BLaER1 (cell line): Measurements from ENCODE around the gene NPDC1.

Experiments used
- H3K27ac ChIP-seq: shearing (Covaris generic); formaldehyde crosslinking; 2 replicates; pipeline ENCODE4 v1.8.1; 2022
- H3K27me3 ChIP-seq: shearing (Covaris generic); formaldehyde crosslinking; 2 replicates; pipeline ENCODE4 v1.8.1; 2022
- H3K36me3 ChIP-seq: shearing (Covaris generic); formaldehyde crosslinking; 2 replicates; pipeline ENCODE4 v1.8.1; 2022
- H3K4me1 ChIP-seq: shearing (Covaris generic); formaldehyde crosslinking; 2 replicates; pipeline ENCODE4 v1.8.1; 2022
- H3K4me2 ChIP-seq: shearing (Covaris generic); formaldehyde crosslinking; 2 replicates; pipeline ENCODE4 v1.8.1; 2022
- H3K4me3 ChIP-seq: shearing (Covaris generic); formaldehyde crosslinking; 2 replicates; pipeline ENCODE4 v1.8.1; 2022
- H3K9ac ChIP-seq: shearing (Covaris generic); formaldehyde crosslinking; 2 replicates; pipeline ENCODE4 v1.8.1; 2022
- H3K9me3 ChIP-seq: shearing (Covaris generic); formaldehyde crosslinking; 2 replicates; pipeline ENCODE4 v1.8.1; 2022
- H4K20me1 ChIP-seq: shearing (Covaris generic); formaldehyde crosslinking; 2 replicates; pipeline ENCODE4 v1.8.1; 2022
- Cebpa-rat ChIP-seq: shearing (Covaris generic); IDR thresholded peaks from 2 replicates; pipeline ENCODE4 v1.8.1; 2022

The NPDC1 gene

DNA sequence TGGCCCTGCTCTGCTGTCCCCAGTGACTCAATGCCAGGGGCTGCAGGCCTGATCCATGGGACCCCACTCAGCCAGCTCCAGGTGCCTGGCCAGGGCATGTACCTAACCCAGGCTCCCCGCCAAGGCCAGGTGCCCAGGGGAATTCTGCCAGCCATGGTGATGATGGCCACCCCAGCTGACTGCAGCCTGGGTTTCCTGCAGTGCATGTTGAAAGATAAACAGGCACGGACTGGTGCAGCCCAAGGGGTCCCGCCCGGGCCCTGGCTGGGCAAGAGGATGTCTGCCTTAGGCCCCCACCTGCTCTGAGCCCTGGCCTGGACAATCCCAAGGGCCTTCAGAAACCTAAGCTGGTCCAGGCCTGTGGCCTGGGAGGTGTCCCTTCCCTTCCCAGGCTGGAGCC is 19.1 kb downstream of the NPDC1 start:
- H3K36me3 ChIP-seq, result peaks cover 12% of the 10 kb centered on the region; the same call in 1 of the 2 replicates
- H4K20me1 ChIP-seq, result peaks cover 41% of the 10 kb centered on the region
- peaks cover 71% of the 10 kb centered on the region for H3K4me1 ChIP-seq
- H3K27me3 ChIP-seq, result no peaks in the 10 kb centered on the region
- peak overlapping the region; percentile 94 for H3K27ac ChIP-seq
- no peak for TF ChIP-seq Cebpa-rat
- peak overlapping the region; percentile 74 for H3K4me3 ChIP-seq
- H3K9me3 ChIP-seq, result no peaks in the 10 kb centered on the region
- peak overlapping the region; percentile 80 for H3K9ac ChIP-seq
- H3K4me2 ChIP-seq, result peak overlapping the region; percentile 94

DNA sequence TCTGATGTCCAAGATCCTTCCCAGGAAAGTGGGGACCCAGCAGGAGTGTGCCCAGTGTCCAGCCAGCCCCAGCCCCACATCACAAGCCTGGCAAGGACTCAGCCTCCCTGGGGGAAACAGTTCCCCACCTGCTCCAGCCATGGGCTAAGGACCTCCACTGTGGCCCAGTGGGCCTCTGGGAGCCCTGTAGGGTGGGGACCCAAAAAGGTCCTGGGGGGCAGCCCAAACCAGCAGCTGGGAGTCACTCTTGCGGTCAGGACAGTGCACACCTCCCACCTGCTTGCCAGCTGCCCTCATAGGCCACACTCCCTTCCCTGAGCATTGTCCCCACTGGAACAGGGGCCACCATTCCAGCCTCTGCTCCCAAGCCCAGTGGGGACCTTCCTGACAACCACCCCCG is 19.6 kb downstream of the NPDC1 start:
- peak overlapping the region; percentile 94 for H3K4me2 ChIP-seq
- H4K20me1 ChIP-seq, result peaks cover 44% of the 10 kb centered on the region
- H3K27ac ChIP-seq, result no peak overlapping the region; the same call in 1 of the 2 replicates
- no peaks in the 10 kb centered on the region for H3K27me3 ChIP-seq
- peak overlapping the region; percentile 5; the same call in 1 of the 2 replicates for H3K4me3 ChIP-seq
- H3K9ac ChIP-seq, result 0 out of 2 replicates have a peak overlapping the region, but pooled peaks have one; percentile 28
- no peak for TF ChIP-seq Cebpa-rat
- no peaks in the 10 kb centered on the region for H3K9me3 ChIP-seq
- H3K36me3 ChIP-seq, result peaks cover 16% of the 10 kb centered on the region; the same call in 1 of the 2 replicates
- H3K4me1 ChIP-seq, result peaks cover 66% of the 10 kb centered on the region

DNA sequence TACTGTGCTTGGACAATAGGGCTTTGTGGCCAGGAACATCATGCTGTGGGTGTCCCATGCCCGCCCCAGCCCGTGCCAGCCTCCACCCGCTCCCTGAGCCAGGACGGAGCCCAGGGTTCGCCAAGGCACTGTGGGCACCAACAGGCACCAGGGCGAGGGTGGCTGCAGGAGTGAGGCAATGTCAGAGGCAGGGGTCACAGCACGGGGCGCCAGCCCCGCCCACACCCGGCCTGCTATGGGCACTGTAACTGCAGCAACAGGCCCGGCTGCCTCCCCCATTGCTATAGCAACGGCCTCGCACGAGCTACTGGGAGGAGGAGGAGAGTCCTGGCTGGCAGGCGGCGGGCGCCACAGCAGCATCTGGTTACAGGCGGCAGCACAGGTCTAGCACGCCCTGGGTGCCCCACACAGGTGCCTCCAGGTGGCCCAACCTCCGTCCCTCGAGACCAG is 20.4 kb downstream of the NPDC1 start:
- Histone ChIP-seq H3K27me3 (no peaks in the 10 kb centered on the region), H3K36me3 (peaks cover 24% of the 10 kb centered on the region), H3K4me1 (peaks cover 58% of the 10 kb centered on the region), H3K4me3 (no peak overlapping the region), H3K9ac (no peak overlapping the region), H3K4me2 (peak overlapping the region; percentile 94), H4K20me1 (peaks cover 48% of the 10 kb centered on the region), H3K27ac (no peak overlapping the region), H3K9me3 (no peaks in the 10 kb centered on the region)
- TF ChIP-seq Cebpa-rat, result no peak

DNA sequence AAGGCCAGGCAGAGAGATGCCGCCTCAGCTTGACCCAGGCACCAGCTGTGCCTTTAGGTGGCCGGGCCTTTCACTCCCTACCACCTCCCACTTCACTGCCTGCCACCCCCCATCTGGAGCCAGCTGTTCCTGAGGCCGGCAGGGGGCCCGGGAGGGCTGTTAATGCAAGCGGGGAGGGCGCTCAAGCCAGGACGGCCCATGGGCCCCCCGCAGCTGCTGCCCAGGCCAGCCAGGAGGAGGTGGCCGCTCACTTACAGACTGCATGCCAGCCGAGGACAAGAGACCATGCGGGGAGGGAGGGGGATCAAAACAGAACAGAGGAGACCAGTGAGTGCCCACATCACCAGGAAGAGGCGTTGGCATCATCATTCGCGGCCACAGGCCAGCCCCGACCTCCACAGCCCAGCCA is 22.4 kb downstream of the NPDC1 start:
- peaks cover 52% of the 10 kb centered on the region for H3K4me1 ChIP-seq
- H3K4me3 ChIP-seq, result no peak overlapping the region
- H3K27ac ChIP-seq, result no peak overlapping the region; the same call in 1 of the 2 replicates
- H3K9ac ChIP-seq, result no peak overlapping the region
- H4K20me1 ChIP-seq, result peaks cover 48% of the 10 kb centered on the region
- H3K9me3 ChIP-seq, result no peaks in the 10 kb centered on the region
- H3K27me3 ChIP-seq, result no peaks in the 10 kb centered on the region
- TF ChIP-seq Cebpa-rat, result no peak
- H3K4me2 ChIP-seq, result no peak overlapping the region
- H3K36me3 ChIP-seq, result peaks cover 41% of the 10 kb centered on the region

DNA sequence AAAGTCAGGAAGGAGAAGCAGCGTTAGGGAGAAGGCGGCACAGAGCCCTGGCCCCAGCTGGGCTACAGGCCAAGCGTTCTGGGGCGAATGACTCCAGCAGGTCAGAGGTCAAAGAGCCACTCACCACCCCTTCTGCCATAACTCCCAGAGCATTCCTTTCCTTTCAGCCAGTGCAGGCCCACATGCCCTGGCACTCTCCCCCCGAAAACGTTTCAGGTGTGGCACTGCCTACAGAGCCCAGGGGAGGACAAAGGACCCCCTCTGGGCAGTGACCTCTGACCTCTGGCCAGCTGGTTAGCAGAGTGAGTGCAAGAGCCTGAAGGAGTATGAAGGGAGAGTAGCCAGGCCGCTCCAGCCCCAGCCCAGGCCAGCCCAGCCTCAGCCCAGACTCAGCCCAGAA is 22.8 kb downstream of the NPDC1 start:
- TF ChIP-seq Cebpa-rat, result no peak
- peaks cover 48% of the 10 kb centered on the region for H4K20me1 ChIP-seq
- H3K9ac ChIP-seq, result no peak overlapping the region
- H3K4me3 ChIP-seq, result no peak overlapping the region
- H3K4me1 ChIP-seq, result peaks cover 49% of the 10 kb centered on the region
- H3K4me2 ChIP-seq, result no peak overlapping the region
- no peaks in the 10 kb centered on the region for H3K27me3 ChIP-seq
- H3K9me3 ChIP-seq, result no peaks in the 10 kb centered on the region
- peaks cover 41% of the 10 kb centered on the region for H3K36me3 ChIP-seq
- H3K27ac ChIP-seq, result no peak overlapping the region; the same call in 1 of the 2 replicates

DNA sequence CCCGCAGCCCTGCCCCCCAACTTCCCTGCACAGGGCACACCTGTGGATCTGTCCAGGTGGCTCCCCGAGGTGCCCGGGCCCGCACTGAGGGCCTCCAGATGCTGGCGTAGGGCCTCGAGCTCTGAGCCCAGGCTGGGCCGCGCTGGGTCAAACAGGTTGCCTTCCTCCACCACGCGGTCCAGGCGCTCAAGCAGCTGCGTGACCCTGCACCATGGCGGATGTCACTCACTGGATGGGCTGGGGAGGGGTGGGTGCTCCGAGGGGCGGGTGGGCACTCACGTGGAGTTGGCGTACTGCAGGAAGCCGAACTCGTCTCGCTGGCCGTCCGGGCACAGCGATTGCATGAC is 23.3 kb downstream of the NPDC1 start:
- H3K4me1 ChIP-seq, result peaks cover 47% of the 10 kb centered on the region
- H3K27me3 ChIP-seq, result no peaks in the 10 kb centered on the region
- H3K4me2 ChIP-seq, result no peak overlapping the region
- no peaks in the 10 kb centered on the region for H3K9me3 ChIP-seq
- no peak overlapping the region for H3K27ac ChIP-seq
- no peak for TF ChIP-seq Cebpa-rat
- H3K9ac ChIP-seq, result no peak overlapping the region
- H3K36me3 ChIP-seq, result peaks cover 46% of the 10 kb centered on the region
- H3K4me3 ChIP-seq, result no peak overlapping the region
- H4K20me1 ChIP-seq, result peaks cover 48% of the 10 kb centered on the region

DNA sequence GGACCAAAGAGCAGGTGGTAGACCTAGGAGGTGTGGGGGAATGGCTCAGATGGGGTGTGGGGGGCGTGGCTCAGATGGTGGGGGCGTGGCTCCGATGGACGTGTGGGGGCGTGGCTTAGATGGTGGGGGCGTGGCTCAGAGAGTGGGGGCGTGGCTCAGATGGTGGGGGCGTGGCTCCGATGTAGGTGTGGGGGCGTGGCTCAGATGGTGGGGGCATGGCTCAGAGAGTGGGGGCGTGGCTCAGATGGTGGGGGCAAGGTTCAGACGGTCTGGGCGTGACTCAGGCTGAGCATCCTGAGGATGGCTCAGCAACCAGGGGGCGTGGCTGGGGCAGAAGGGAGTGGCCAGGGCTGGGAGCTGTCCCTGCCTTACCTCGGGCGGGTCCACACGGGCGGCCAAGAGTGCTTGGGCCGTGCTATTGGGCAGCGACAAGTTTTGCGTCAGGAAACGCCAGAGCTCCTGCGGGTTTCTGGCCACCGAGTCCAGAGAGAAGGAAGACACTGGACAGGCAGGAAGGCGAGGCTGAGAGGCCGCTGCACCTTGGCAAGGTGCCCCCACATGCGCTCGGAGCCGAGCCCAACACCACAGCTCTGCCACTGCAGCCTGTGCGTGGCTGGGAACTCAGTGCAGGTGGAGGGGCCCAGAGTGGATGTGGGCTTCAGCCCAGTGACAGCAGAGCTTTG is 23.9 kb downstream of the NPDC1 start:
- H3K4me2 ChIP-seq, result no peak overlapping the region
- peaks cover 41% of the 10 kb centered on the region for H3K4me1 ChIP-seq

DNA sequence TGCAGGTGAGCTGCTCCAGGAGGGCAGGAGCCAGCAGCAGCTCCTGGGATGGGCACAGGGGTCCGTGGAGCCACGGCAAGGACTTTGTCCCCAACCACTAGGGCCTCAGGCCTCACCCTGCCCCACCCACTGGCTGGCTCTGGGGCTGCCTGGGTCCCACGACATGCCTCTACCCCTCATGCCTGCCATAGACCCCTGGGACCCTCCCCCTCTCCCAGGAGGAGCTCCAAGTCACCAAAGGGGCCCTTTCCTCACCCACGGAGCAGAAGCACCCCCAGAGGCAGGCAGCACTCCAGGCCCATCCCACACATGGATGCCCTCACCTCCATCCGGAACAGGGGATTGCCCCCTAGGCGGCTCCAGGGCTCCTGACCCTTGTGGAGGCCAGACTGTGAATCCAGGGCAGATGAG is 24.4 kb downstream of the NPDC1 start:
- Histone ChIP-seq H3K36me3 (peaks cover 57% of the 10 kb centered on the region), H3K4me2 (no peak overlapping the region), H3K4me1 (peaks cover 36% of the 10 kb centered on the region), H3K4me3 (no peak overlapping the region), H3K9me3 (0 out of 2 replicates have a peak, but pooled peaks cover 4% of the 10 kb centered on the region), H3K27ac (no peak overlapping the region), H3K27me3 (no peaks in the 10 kb centered on the region), H4K20me1 (peaks cover 38% of the 10 kb centered on the region), H3K9ac (no peak overlapping the region)
- no peak for TF ChIP-seq Cebpa-rat

More for the DNA sequence above, 23.9 kb downstream of the NPDC1 start:
- H3K9me3 ChIP-seq, result no peaks in the 10 kb centered on the region
- no peaks in the 10 kb centered on the region for H3K27me3 ChIP-seq
- no peak overlapping the region for H3K4me3 ChIP-seq
- H3K9ac ChIP-seq, result no peak overlapping the region
- peaks cover 43% of the 10 kb centered on the region for H4K20me1 ChIP-seq
- peaks cover 51% of the 10 kb centered on the region for H3K36me3 ChIP-seq
- no peak overlapping the region for H3K27ac ChIP-seq
- no peak for TF ChIP-seq Cebpa-rat

DNA sequence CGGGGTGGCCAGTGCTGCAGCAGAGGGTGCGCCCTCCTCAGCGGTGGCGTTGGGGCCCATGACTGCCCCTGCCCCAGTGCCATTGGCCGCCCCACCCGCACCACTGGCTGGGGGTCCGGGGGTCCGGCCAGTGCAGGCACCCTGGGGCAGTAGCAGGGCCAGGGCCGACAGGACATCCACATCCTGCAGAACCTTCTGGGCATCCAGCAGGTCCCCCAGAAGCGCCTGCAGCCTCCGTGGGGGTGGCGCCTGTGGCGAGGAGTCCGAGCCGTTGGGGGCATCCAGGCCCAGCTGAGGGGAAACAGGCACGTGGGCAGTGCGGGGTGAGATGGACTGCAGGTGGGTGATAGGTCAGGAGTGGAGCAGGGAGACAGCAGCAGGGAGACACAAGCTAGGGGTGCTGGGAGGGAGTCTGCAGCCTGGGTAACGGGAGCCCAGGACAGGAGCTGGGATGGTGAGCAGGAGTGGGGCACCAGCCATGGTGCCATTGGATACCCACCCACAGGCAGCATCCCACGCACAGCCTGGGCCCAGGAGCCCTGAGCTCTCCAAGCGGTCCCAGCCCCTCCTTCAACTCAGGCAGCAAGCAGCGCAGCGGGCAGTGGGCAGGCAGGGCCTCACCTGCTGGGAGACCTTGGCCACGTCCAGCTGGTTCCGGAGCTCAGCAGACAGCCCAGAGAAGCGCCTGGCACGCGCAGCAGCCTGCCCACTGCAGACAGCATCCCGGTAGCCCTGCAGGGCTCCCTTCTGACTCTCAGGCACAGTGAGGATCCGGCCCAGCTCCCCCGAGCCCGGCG is 25.0 kb downstream of the NPDC1 start:
- Histone ChIP-seq H3K4me1 (peaks cover 30% of the 10 kb centered on the region), H3K36me3 (peaks cover 63% of the 10 kb centered on the region), H4K20me1 (peaks cover 32% of the 10 kb centered on the region), H3K9me3 (0 out of 2 replicates have a peak, but pooled peaks cover 4% of the 10 kb centered on the region), H3K27ac (no peak overlapping the region), H3K4me2 (no peak overlapping the region), H3K4me3 (no peak overlapping the region), H3K9ac (no peak overlapping the region), H3K27me3 (no peaks in the 10 kb centered on the region)
- TF ChIP-seq Cebpa-rat, result no peak
